ENCODE data around the gene SFT2D1.

The SFT2D1 gene

DNA sequence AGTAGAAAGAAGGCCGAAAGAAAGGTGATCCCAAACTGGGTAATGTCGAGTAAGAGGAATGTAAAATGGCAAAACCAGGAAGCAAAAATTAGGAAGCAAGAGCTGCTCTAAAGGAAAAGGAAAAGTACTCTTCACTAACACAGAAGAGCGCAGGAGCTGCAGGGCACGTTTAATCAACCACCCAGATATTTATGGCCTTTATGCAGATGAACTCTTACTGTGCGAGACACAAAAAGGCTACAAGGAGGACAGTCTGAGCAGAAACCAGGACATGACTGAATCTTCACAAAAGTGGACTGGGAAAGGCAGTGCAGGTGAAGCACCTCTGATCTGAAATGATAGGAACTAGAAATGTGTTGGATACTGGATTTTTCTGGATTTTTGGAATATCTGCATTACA is 18.9 kb downstream of the SFT2D1 start:
- Mint-ChIP-seq H3K36me3 (ENCODE audit: low read depth) (peaks cover 35% of the 10 kb centered on the region), H3K9me3 (no peaks in the 10 kb centered on the region), H3K27ac (no peak overlapping the region), H3K27me3 (ENCODE audit: low read depth, poor library complexity) (no peaks in the 10 kb centered on the region), H3K4me1 (peaks cover 12% of the 10 kb centered on the region), H3K4me3 (no peak overlapping the region)
- TF ChIP-seq, protein P1, sequence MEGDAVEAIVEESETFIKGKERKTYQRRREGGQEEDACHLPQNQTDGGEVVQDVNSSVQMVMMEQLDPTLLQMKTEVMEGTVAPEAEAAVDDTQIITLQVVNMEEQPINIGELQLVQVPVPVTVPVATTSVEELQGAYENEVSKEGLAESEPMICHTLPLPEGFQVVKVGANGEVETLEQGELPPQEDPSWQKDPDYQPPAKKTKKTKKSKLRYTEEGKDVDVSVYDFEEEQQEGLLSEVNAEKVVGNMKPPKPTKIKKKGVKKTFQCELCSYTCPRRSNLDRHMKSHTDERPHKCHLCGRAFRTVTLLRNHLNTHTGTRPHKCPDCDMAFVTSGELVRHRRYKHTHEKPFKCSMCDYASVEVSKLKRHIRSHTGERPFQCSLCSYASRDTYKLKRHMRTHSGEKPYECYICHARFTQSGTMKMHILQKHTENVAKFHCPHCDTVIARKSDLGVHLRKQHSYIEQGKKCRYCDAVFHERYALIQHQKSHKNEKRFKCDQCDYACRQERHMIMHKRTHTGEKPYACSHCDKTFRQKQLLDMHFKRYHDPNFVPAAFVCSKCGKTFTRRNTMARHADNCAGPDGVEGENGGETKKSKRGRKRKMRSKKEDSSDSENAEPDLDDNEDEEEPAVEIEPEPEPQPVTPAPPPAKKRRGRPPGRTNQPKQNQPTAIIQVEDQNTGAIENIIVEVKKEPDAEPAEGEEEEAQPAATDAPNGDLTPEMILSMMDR (IDR thresholded peaks at IDR 0.05), result no peak
- DNase-seq, result no peak

DNA sequence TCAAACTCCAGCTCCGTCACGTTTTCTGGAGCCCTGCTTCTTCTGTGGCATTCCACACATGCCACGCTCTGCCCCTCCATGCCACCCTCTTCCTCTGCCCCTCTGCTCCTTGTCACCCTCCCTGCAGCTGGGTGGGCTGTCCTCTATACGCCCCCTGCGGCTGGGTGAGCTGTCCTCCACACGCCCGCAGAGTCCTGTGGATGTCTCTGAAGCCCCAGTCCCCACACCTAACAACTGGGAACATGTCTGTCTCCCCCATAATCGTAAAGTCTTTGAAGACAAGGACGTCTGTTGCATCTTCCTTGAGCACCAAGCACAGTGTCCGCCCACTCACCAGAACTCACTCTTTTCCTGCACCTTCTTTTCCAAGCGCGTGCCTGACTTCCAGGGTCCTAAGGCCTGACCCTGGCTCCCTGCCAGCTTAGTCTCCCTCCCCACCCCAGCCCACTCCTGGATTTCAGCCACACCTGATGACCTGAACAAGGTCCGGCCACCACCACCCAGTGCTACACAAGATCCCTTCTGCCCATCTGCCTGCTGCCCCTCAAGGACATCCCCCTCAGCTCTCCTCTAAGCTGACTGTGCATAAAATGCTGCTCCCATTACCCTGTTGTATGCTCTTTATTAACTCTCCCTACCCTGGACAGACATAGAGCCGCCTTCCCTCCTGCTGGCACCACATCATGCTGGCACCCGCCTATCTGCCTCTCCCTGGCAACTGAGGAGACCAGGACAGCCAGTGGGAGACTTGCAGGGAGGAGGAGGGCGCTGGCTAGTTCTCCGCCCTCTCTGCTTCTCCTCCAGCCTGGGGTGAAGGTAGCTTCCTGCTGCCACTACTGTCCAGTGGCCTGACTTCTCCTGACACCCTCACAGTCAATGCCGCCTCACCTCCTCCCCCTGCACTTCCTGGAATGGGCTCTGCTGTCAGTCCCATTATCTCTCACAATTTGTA is 23.4 kb downstream of the SFT2D1 start:
- no peak for DNase-seq
- peaks cover 15% of the 10 kb centered on the region for H3K36me3 Mint-ChIP-seq (ENCODE audit: low read depth)
- TF ChIP-seq, protein P1 (IDR thresholded peaks at IDR 0.05), result no peak
- peak overlapping the region; percentile 84 for H3K27ac Mint-ChIP-seq
- no peaks in the 10 kb centered on the region for H3K9me3 Mint-ChIP-seq
- H3K4me1 Mint-ChIP-seq, result peaks cover 18% of the 10 kb centered on the region
- H3K27me3 Mint-ChIP-seq (ENCODE audit: low read depth, poor library complexity), result no peaks in the 10 kb centered on the region
- no peak overlapping the region for H3K4me3 Mint-ChIP-seq

DNA sequence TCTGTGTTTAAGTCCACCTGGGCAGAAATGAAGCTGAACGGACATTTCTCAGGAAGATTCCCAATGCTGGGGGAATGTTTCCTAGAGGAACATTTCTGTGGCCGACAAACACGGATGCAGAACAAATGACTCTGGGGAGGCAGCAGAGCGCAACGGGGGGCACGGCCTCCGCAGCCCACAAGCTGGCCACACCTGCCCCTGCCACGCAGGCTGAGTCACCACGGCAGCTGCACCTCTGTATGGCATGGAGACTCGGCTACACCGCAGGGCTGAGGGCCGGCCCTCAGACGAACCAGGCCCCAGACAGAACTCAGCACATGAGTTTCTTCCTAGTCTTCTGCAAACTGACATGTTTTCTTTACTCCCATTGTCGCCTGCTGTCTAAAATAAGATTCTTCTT is 24.1 kb downstream of the SFT2D1 start:
- H3K36me3 Mint-ChIP-seq (ENCODE audit: low read depth), result peaks cover 12% of the 10 kb centered on the region
- H3K9me3 Mint-ChIP-seq, result no peaks in the 10 kb centered on the region
- DNase-seq, result no peak
- H3K4me3 Mint-ChIP-seq, result no peak overlapping the region
- H3K4me1 Mint-ChIP-seq, result peaks cover 18% of the 10 kb centered on the region
- peaks cover under 1% of the 10 kb centered on the region for H3K27me3 Mint-ChIP-seq (ENCODE audit: low read depth, poor library complexity)
- peak overlapping the region; percentile 84 for H3K27ac Mint-ChIP-seq
- TF ChIP-seq, protein P1 (IDR thresholded peaks at IDR 0.05), result no peak

DNA sequence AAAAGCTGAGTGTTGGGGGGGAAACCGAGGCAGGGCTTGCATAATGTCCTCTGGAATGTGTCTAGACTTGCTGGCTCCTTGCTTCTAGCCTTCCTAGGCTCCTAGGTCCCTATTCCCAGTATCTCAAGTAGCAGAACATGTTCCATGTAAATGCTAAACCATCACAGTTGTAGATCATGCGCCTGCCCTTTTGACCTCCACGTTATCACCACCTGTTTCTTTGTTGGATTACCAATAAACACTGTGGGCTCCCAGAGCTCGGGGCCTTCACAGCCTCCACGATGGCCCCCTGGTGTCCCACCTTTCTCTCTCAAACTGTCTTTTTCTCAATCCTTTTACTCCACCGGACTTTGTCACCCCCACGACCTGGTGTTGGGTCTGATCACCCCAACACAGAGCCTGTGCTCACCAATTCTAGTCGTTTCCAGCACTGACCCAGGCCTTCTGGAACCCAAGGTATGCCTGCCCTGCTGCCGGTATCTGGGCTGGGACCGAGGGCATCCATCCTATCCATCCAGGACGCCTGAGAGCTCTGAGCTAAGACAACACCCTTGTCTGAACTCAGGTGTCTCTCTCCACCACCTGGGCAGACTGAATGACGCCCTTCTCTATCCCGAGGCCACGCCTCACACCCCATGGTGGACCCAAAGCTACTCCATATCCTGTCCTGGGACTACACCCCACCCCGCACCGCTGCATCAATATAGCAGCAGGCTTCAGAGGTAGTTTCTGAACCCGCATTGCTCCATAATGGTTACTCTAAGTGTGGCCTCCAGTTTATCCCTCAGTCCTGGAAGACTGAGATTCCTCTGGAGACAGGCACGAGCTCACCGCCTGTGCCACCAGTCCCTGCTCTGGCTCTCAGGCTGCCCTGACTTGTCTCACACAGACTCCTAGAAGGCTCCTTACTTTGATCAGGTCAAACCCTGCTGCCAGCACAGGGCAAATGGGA is 24.8 kb downstream of the SFT2D1 start:
- Mint-ChIP-seq H3K4me1 (peaks cover 18% of the 10 kb centered on the region), H3K9me3 (no peaks in the 10 kb centered on the region), H3K27ac (peak overlapping the region; percentile 24), H3K36me3 (ENCODE audit: low read depth) (peaks cover 8% of the 10 kb centered on the region), H3K4me3 (no peak overlapping the region), H3K27me3 (ENCODE audit: low read depth, poor library complexity) (peaks cover 6% of the 10 kb centered on the region)
- no peak for DNase-seq
- TF ChIP-seq, protein P1 (IDR thresholded peaks at IDR 0.05), result no peak

DNA sequence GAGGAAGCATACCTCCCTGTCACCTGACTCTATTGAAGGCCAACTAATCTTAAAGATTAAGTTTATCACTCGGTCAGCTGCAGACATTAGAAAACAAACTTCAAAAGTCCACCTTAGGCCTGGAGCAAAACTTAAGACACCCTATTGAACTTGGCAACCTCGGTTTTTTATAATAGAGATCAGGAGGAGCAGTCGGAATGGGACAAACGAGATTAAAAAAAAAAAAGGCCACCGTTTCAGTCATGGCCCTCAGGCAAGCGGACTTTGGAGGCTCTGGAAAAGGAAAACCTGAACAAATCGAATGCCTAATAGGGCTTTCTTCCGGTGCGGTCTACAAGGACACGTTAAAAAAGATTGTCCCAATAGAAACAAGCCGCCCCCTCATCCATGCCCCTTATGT is 26.9 kb downstream of the SFT2D1 start:
- no peak overlapping the region for H3K4me3 Mint-ChIP-seq
- peaks cover 22% of the 10 kb centered on the region for H3K27me3 Mint-ChIP-seq (ENCODE audit: low read depth, poor library complexity)
- H3K4me1 Mint-ChIP-seq, result peaks cover 18% of the 10 kb centered on the region
- no peaks in the 10 kb centered on the region for H3K9me3 Mint-ChIP-seq
- DNase-seq, result no peak
- TF ChIP-seq, protein P1 (IDR thresholded peaks at IDR 0.05), result no peak
- no peak overlapping the region for H3K27ac Mint-ChIP-seq
- H3K36me3 Mint-ChIP-seq (ENCODE audit: low read depth), result no peaks in the 10 kb centered on the region
